ENCODE results near the gene MGAT4B. TPM values are rescaled to one million over a fixed set of nuclear protein-coding genes. Genes with fewer than 3 reads are reported as not detected.

The MGAT4B gene
- total RNA-seq, 1 experiment from 2014 or later, result 151 TPM

GRCh38 chr5:179822444-179822990, 15.9 kb upstream of the MGAT4B start:
- no peak for DNase-seq (ENCODE audit: low spot score)
- Mint-ChIP-seq H3K27ac (no peak overlapping the region; the same call in 1 of the 2 replicates), H3K4me1 (peaks cover 33% of the 10 kb centered on the region), H3K27me3 (ENCODE audit: low read depth) (peaks cover 8% of the 10 kb centered on the region), H3K4me3 (peak overlapping the region; percentile 87), H3K9me3 (no peaks in the 10 kb centered on the region), H3K36me3 (peaks cover 41% of the 10 kb centered on the region)
- CTCF ChIA-PET, result interaction anchor here (0.5 to 1.6 kb wide), 3 partner anchors 11 to 78 kb away, joined by 3 to 10 read pairs (median 4); no protein-coding TSS in a partner anchor
- ATAC-seq, result no peak
- POLR2A ChIA-PET, result interaction anchor here (0.7 kb wide), 1 partner anchor 90 kb away, joined by 9 read pairs; no protein-coding TSS in a partner anchor
- TF ChIP-seq ZNF671 (CRISPR knock-in tag; IDR thresholded peaks at IDR 0.05) (no peak), EMX1 (CRISPR knock-in tag; IDR thresholded peaks at IDR 0.05) (no peak), NR2C2 (CRISPR knock-in tag; IDR thresholded peaks at IDR 0.05) (no peak), ZNF416 (CRISPR knock-in tag; IDR thresholded peaks at IDR 0.05) (no peak), SP1 (CRISPR knock-in tag; conservative IDR thresholded peaks at IDR 0.05) (no peak), TCF7 (CRISPR knock-in tag; IDR thresholded peaks at IDR 0.05; ENCODE audit: low read depth) (no peak), HMGXB4 (CRISPR knock-in tag; IDR thresholded peaks at IDR 0.05) (no peak), SMAD3 (CRISPR knock-in tag; IDR thresholded peaks at IDR 0.05; ENCODE audit: borderline replicate concordance) (no peak), SMAD4 (CRISPR knock-in tag; IDR thresholded peaks at IDR 0.05) (no peak), STAT6 (CRISPR knock-in tag; conservative IDR thresholded peaks at IDR 0.05; ENCODE audit: low read depth) (no peak), JAZF1 (CRISPR knock-in tag; IDR thresholded peaks at IDR 0.05) (no peak), FOXP4 (CRISPR knock-in tag; IDR thresholded peaks at IDR 0.05) (no peak), GTF2I (CRISPR knock-in tag; conservative IDR thresholded peaks at IDR 0.05) (no peak), OVOL2 (CRISPR knock-in tag; IDR thresholded peaks at IDR 0.05; ENCODE audit: borderline replicate concordance) (no peak)
- TF ChIP-seq, protein P1, sequence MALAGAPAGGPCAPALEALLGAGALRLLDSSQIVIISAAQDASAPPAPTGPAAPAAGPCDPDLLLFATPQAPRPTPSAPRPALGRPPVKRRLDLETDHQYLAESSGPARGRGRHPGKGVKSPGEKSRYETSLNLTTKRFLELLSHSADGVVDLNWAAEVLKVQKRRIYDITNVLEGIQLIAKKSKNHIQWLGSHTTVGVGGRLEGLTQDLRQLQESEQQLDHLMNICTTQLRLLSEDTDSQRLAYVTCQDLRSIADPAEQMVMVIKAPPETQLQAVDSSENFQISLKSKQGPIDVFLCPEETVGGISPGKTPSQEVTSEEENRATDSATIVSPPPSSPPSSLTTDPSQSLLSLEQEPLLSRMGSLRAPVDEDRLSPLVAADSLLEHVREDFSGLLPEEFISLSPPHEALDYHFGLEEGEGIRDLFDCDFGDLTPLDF (CRISPR knock-in tag; IDR thresholded peaks at IDR 0.05), result no peak
- TF ChIP-seq, protein P2, sequence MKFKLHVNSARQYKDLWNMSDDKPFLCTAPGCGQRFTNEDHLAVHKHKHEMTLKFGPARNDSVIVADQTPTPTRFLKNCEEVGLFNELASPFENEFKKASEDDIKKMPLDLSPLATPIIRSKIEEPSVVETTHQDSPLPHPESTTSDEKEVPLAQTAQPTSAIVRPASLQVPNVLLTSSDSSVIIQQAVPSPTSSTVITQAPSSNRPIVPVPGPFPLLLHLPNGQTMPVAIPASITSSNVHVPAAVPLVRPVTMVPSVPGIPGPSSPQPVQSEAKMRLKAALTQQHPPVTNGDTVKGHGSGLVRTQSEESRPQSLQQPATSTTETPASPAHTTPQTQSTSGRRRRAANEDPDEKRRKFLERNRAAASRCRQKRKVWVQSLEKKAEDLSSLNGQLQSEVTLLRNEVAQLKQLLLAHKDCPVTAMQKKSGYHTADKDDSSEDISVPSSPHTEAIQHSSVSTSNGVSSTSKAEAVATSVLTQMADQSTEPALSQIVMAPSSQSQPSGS (CRISPR knock-in tag; IDR thresholded peaks at IDR 0.05; ENCODE audit: borderline replicate concordance, low read depth), result no peak
- TF ChIP-seq, protein P3, sequence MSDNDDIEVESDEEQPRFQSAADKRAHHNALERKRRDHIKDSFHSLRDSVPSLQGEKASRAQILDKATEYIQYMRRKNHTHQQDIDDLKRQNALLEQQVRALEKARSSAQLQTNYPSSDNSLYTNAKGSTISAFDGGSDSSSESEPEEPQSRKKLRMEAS (CRISPR knock-in tag; IDR thresholded peaks at IDR 0.05), result no peak
- TF ChIP-seq, protein P4, sequence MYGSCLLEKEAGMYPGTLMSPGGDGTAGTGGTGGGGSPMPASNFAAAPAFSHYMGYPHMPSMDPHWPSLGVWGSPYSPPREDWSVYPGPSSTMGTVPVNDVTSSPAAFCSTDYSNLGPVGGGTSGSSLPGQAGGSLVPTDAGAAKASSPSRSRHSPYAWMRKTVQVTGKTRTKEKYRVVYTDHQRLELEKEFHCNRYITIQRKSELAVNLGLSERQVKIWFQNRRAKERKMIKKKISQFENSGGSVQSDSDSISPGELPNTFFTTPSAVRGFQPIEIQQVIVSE (CRISPR knock-in tag; IDR thresholded peaks at IDR 0.05; ENCODE audit: borderline replicate concordance), result no peak
- TF ChIP-seq, protein P5, sequence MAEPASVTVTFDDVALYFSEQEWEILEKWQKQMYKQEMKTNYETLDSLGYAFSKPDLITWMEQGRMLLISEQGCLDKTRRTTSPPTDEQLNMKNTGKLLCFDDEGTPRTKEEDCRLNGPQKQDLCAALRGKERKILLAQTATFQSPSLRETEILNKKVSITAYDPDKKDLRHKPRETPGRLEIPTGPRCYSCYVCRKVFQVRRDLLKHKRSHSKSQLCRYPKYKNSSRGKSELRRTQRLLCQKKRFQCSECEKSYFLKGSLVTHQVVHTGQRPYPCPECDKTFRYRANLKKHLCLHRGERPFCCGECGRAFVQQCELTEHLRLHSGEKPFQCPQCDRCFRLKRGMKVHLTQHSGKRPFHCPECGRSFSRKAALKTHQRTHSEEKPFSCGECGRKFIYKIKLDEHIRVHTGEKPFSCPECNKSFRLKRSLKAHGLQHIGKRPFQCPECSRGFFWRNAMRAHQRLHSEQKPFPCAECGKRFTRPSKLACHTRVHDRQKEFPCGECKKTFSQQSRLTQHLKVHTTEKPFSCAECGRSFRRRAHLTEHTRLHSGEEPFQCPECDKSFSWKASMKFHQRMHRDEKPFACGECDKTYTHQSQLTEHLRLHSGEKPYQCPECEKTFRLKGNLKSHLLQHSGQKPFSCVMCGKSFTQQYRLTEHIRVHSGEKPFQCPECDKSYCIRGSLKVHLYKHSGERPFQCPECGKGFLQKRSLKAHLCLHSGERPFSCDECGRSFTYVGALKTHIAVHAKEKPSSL (CRISPR knock-in tag; conservative IDR thresholded peaks at IDR 0.05), result no peak

Data from WTC11 (cell line).